Cardiac septum (tissue), 1 donor: Measurements from ENCODE around the gene ZNF592. TPM values are rescaled to one million over a fixed set of nuclear protein-coding genes. Genes with fewer than 3 reads are reported as not detected.
A peak's percentile ranks its signal among the peaks of the same experiment; 100 is the strongest.
"Not testable (repeated sequence)": the region's sequence is repeated elsewhere in the genome, so short reads cannot be mapped to it uniquely, and the experiment has no call there.

ENCODE experiments used
- DNase-seq: peaks from one replicate; pipeline ENCODE4 v3.0.0-alpha.2; 2020; ENCODE audit warnings: low spot score
- intact Hi-C: fragments of 100-400 bp; cut with DNase I; formaldehyde crosslinking; loops from one replicate; pipeline ENCODE4 v1.14.0; 2022
- long read RNA-seq: library from polyadenylated mRNA; unstranded; transcript quantifications from one replicate; pipeline ENCODE4 v2.0.0, GENCODE V29; 2021
- total RNA-seq: library from RNA; stranded (reverse); fragmentation: NEBNext Ultra II Directional; extraction: Animal tissue kit (Norgen Biotek cat#: 25700); gene quantifications from one replicate; pipeline ENCODE4 v1.2.1, GENCODE V29; 2021
- donor health status: DM: no; HTN: no; CAD: no.

ZNF592 gene, protein sequence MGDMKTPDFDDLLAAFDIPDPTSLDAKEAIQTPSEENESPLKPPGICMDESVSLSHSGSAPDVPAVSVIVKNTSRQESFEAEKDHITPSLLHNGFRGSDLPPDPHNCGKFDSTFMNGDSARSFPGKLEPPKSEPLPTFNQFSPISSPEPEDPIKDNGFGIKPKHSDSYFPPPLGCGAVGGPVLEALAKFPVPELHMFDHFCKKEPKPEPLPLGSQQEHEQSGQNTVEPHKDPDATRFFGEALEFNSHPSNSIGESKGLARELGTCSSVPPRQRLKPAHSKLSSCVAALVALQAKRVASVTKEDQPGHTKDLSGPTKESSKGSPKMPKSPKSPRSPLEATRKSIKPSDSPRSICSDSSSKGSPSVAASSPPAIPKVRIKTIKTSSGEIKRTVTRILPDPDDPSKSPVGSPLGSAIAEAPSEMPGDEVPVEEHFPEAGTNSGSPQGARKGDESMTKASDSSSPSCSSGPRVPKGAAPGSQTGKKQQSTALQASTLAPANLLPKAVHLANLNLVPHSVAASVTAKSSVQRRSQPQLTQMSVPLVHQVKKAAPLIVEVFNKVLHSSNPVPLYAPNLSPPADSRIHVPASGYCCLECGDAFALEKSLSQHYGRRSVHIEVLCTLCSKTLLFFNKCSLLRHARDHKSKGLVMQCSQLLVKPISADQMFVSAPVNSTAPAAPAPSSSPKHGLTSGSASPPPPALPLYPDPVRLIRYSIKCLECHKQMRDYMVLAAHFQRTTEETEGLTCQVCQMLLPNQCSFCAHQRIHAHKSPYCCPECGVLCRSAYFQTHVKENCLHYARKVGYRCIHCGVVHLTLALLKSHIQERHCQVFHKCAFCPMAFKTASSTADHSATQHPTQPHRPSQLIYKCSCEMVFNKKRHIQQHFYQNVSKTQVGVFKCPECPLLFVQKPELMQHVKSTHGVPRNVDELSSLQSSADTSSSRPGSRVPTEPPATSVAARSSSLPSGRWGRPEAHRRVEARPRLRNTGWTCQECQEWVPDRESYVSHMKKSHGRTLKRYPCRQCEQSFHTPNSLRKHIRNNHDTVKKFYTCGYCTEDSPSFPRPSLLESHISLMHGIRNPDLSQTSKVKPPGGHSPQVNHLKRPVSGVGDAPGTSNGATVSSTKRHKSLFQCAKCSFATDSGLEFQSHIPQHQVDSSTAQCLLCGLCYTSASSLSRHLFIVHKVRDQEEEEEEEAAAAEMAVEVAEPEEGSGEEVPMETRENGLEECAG (N-terminal part only)
- 25.7 TPM for total RNA-seq
- long read RNA-seq, full-length matches to known transcripts = 15 of 36 reads
- long read RNA-seq, partial matches to known transcripts = 14 of 36 reads
- long read RNA-seq, other reads (novel, unspliced or antisense) = 7 of 36 reads

DNA sequence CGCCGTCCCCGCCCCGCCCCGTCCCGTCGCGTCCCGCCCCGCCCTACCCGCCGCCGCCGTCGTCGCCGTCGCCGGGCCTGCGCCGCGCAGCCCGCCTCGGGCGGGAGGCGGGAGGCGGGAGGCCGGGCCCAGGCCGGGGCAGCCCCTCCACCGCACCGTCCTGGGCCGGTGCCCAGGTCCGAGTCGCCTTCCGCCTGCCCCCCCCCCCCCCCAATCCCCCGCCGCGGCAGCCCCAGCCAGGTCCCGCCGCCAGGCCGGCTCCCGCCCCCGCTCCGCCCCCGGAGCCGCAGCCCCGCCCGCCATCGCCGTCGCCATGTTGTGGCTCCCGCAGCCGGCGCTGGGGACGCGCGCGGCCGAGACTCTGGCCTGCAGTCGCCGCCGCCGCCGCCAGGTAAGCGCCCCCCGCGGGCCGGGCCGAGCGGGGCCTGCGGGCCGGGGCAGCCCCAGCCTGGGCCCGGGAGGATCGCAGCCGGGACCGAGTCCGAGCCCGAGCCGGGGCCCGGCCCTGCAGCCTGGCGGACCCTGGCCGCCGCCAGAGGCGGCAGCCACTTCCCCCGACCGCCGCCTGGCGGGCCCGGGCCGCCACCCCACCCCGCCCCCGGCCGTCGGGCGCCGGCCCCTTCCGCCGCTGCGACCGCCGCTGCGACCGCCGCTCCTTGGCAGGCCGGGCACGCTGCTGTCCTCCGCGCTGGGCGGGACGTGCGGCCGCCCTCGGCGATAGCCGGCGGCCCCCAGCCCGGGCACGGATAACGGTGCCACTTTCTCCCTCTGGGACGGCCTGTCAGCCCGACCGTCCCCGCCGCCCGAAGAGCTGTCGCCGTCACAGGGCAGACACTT, at the start of gene ZNF592:
Gene ZNF592 (plus strand): TSS at position 319 of the 837 bp plus-strand sequence. CDS start 34,084 bp downstream, outside the sequence.
- intact Hi-C loops = loop anchor here (1.0 to 5.0 kb wide), 4 partner anchors 32 to 179 kb away; partner anchors contain the start of genes ALPK3, NMB and SEC11A
- peak; percentile 94 for DNase-seq

DNA sequence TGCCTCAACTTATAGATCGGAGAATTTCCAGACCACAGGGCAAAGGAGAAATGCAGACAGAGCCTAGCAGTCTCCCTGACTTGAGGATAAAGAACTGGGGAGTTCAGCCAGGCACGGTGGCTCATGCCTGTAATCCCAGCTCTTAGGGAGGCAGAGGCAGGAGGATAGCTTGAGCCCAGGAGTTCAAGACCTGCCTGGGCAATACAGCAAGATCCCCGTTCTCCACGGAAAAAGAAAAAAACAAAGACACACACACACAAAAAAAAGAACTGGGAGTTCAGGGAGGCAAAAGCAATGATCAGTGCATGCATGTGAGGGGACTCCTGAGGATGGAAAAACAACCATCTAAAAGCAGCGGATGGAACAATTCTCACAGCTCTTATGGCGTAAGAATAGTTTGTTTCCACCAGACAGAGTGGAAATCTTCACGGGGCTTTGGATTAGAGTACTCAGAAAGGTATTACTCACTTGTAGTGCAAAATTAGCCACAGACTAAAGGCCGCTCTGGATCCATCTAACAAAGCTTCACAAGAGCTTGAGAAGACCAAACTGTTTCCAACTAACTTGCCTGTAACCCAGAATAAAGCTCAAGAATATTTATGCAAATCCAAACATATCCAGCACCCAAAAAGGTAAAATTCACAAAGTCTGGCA, 48.7 kb upstream of the ZNF592 start:
- intact Hi-C loops = no loop called here
- DNase-seq = no peak

DNA sequence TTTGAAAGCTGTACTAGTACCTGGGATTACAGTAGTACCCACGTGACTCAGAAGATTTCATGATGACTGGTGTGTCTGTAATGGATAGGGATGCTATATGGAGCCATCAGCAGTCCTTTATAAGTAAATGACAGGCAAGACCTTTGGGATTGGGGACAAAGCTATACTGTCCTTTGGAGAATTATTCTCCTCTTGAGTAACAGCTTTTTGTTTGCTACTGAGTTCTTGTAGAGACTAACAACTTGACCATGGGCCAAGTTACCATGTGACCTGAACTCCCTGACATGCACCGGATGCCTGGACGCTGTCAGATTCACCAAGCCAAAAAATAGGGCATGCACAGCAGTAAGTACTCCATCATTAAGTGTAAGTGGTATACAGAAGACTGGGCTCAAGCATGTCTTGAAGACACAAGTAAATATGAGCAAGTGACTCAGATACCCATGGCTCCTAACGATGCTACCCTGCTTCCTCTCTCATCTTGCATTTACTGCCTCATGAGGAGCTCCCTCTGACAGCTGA, 45.4 kb upstream of the ZNF592 start:
- intact Hi-C loops = no loop called here

DNA sequence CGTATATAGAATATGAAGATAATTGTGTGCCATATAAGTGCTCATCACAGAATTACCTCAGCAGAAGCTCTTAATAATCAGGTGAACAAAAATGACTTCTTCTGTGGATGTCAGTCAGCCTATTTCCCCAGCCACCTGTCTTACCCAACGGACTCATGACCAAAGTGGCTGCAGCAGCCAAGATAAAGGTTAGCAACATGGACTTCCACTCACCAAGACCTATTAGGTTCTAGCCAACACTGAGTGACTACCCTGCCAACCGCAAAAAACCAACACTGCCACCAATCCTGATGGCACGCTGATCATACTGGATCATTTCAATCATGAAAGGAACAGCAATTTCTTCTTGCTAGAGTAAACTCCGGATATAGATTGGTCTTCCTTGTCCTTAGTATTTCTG, 44.6 kb upstream of the ZNF592 start:
- no peak for DNase-seq
- intact Hi-C loops = no loop called here

More for the DNA sequence above, 45.4 kb upstream of the ZNF592 start:
- no peak for DNase-seq

DNA sequence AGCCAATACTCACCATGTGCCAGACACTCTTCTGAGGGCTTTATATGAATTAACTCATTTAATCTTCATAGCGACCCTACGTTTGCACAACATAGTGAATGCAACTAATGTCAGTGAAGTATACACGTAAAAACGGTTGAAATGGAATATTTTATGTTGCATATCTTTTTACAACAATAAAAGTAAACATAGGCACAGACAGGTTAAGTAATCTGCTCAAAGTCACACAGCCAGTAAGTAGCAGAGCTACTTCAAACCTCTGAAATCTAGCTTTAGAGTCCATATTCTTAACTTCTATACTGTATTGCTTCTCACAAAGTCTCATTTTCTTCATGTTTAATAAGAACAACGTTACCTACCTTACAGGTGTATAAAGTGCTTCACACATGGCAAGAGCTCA, 34.0 kb upstream of the ZNF592 start:
- intact Hi-C loops = loop anchor here (10.0 kb wide), 1 partner anchor 60 kb away; the partner anchor contains the start of genes NMB and WDR73
- DNase-seq = no peak

DNA sequence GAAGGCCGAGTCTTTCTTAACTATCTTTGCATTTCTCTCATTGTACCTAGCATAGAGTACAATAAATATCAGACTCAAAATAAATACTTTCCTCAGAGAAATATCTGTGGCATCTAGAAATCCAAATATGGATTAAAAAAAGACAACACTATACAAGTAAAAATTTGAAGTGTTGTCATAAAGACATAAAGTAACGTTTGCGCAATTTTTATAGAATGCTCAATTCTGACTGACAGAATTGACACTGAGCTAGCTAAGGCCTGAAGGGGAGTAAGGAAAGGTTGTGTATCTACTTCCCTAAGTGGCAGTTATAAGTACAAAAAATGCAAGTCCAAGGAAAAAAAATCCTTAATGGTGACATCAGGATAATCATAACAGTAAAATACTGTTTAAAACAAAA, 33.6 kb upstream of the ZNF592 start:
- no peak for DNase-seq
- intact Hi-C loops = loop anchor here (10.0 kb wide), 1 partner anchor 60 kb away; the partner anchor contains the start of genes NMB and WDR73

DNA sequence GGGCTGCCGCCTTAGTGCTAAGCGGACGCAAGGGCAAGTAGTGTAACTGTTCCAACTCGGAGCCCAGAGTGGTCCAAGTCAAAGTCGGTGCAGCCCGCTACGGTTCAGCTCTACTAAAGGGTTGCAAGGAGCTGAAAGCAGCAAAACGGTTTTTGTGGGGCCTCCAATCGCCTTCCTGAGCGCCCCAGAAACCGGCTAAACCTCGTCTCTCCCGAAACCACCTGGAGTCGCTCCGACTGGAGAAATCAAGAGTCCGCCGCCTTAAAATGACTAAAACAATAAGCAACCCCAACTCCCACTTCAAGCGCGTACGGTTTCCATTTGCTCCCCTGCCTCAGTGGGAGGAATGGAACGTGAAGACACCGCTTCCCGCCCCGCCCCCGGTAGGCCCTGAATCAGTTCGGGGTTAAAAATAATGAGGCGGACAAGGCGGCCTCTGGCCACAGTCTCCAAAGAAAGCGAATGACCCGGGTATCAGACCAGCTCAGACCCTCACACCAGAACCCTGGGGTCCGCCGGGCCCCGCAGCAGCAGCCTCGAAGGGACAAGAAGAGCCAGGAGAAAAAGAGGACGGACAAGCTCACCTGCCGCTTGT, 32.9 kb upstream of the ZNF592 start:
- intact Hi-C loops = loop anchor here (1.0 to 10.0 kb wide), 2 partner anchors 33 to 61 kb away; partner anchors contain the start of genes NMB, WDR73 and ZNF592
- DNase-seq = no peak

DNA sequence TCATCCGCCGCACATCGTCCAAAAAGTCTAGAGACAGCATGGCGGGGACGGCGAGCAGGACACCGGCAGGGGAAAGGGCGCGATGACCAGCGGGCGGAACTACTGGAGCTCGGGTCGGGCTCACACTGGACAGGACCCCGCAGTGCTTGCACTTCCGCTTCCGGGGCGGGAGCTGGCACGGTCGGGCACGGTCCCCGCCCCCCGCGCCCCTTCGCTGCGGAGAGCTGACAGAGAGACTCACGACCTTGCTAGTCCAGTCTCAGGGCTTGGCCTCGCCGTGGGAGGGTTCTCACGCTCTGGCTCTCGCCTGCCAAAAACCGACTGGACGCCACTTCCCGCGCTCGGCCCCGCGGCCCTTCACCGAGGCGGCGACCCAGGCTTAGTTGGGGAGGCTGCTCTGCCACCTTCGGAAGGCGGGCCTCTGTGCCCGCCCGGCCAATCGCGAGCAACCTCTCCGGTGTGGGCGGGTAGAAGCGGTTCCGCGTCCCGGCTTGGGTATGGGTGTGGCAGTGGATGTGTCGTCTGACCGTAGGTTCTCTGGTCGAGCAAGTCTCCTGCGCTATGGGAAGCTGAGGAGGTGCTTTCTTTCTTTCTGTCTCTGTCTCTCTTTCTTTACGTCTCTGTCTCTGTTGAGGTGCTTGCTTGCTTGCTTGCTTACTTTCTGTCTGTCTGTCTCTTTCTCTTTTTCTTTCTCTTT, 32.2 kb upstream of the ZNF592 start, which contains the start of gene SEC11A:
Gene SEC11A (minus strand): TSS at position 104 of the 697 bp plus-strand sequence. CDS start 64 bp downstream, at position 40.
- DNase-seq = peak; percentile 98
- intact Hi-C loops = loop anchor here (1.0 to 10.0 kb wide), 2 partner anchors 32 to 61 kb away; partner anchors contain the start of genes NMB, WDR73 and ZNF592

DNA sequence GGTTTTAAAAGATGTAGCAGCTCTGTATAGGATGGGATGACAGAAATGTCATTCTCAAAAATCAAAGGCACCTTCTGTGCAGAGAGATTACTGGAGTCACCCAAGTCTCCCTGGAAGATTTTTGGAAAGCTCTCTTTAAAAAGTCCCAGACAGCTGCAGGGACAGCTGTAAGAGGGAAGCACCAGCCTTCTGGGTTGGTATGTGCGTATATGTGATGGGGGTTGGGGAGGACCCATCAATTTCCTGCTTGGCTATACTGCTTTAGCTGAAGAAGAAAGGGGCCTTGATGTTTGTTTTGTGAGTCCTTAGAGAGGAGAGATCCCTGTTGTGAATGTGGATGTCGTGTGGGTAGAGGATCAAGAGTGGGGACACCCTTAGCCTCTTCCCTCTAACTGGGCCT, 27.0 kb upstream of the ZNF592 start:
- no peak for DNase-seq
- intact Hi-C loops = no loop called here

DNA sequence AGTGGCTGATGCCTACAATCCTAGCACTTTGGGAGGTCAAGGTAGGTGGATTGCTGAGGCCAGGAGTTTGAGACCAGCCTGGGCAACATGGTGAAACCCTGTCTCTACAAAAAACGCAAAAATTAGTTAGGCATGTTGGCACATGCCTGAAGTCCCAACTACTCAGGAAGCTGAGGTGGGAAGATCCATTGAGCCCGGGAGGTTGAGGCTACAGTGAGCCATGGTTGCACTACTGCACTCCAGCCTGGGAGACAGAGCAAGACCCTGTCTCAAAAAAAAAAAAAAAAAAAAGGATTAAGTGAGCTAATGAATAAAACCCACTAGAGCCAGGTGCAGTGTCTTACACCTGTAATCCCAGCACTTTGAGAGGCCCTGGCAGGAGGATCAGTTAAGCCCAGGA, 25.8 kb upstream of the ZNF592 start:
- no peak for DNase-seq
- intact Hi-C loops = no loop called here

DNA sequence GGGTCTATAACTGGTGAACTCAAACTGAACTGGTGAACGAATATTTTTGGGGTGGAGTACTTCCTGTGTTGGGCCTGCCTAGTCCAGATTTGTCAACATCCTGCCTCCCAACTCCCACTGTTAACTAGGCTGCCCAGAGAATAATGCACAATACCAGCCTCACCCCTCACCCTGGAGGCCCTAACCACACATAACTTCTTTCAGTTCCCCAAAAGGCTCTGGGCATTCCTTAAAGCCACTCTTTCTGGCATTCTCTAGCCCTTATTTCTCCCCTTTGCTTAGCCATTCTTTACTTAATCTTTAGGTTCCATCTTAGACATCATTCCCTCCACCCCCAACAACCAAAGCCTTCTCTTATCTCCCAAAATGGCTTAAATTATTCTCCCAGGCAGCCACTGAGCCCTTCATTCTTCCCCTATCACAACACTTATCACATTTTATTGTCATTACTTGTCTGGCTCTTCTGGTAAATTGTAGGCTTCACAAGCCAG, 23.3 kb upstream of the ZNF592 start:
- no peak for DNase-seq
- intact Hi-C loops = no loop called here

DNA sequence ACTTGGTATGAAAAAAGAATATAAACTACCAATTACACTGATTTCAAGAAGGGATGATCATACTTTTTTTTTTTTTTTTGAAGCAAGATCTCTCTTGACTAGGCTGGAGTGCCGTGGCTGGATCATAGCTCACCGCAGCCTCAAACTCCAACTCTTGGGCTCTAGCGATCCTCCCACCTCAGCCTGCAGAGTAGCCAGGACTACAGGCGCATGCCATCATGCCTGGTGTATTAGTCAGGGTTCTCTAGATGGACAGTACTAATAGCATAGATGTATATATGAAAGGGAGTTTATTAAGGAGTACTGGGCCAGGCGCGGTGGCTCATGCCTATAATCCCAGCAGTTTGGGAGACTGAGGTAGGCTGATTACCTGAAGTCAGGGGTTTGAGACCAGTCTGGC, 21.0 kb upstream of the ZNF592 start:
- intact Hi-C loops = no loop called here
- no peak for DNase-seq

DNA sequence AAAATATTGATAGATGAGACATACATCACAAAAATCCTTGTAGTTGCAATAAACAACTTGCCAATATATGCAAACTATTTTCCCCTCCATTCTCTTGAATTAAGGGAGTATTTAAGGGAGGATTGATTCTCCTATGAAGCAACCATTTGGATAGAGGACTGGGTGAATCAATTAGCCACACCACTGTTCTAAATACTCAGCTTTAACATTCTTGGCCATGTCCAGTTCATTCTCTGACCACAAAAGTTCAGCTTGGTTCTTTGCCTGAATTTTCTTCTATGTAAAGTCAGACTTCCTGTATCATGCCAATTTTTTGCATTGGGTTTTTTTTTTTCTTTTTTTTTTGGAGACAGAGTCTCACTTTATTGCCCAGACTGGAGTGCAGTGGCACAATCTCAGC, 16.6 kb upstream of the ZNF592 start:
- intact Hi-C loops = no loop called here
- DNase-seq = no peak

DNA sequence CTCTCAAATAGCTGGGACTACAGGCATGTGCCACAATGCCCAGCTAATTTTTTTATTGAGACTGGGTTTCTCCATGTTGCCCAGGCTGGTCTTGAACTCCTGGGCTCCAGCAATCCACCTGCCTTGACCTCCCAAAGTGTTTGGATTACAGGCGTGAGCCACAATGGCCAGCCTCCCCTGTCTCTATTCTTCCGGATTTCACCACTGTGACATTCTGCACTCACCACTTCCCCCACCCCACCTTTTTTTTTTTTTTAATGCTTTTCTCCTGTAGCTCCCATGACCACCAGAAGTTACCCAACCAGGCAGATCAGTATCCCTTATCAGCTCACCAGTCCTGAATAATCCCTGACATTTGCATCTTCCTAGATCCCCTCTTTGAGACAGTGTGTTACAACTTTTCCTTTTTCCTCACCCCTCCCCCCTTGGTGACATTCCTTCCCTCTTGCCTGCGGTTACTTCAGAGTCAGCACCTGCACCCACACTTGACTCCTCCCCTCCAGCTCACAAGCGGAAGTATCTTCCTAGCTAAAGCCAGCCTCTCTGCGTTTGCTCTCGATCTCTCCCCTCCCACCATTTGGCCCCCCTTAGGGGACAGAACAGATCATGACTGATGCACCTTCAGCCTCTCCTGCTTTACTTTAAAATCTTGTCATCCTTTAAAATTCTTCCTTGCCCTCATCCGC, 13.5 kb upstream of the ZNF592 start:
- intact Hi-C loops = no loop called here
- DNase-seq = peak; percentile 86

DNA sequence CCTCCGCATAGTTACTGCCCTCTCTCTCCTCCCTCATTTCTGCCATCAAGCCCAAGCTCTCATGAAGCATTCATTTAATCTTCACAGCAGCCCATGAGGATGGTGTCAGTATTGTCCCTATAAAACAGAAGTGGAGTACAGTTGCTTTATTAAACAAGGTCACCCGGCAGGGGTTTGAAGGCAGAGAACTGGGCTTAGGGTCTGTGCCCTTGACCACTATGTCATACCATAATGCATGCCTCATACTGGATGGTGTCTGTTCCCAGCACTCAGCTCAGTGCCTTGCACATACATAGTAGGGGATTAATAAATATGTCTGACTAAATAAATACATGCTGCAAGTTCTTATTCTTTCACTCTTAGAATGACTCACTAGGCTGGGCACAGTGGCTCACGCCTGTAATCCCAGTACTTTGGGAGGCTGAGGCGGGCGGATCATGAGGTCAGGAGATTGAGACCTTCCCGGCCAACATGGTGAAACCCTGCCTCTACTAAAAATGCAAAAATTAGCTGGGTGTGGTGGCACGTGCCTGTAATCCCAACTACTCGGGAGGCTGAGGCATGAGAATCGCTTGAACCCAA, 12.8 kb upstream of the ZNF592 start:
- intact Hi-C loops = not testable (repeated sequence)

More for the DNA sequence above, 12.8 kb upstream of the ZNF592 start:
- not testable (repeated sequence) for DNase-seq
